GM21737 (cell line): ENCODE data around the gene SUN5.

Source experiments
- ATAC-seq: cut with Tn5 transposase; IDR thresholded peaks from one replicate; pipeline ENCODE4 v1.9.1; 2021; ENCODE audit warnings: mild to moderate bottlenecking, moderate library complexity; ENCODE audit not compliant: unreplicated experiment

SUN5 gene

GRCh38 chr20:33014336-33015113, 10.3 kb upstream of the SUN5 start:
- no peak for ATAC-seq

DNA sequence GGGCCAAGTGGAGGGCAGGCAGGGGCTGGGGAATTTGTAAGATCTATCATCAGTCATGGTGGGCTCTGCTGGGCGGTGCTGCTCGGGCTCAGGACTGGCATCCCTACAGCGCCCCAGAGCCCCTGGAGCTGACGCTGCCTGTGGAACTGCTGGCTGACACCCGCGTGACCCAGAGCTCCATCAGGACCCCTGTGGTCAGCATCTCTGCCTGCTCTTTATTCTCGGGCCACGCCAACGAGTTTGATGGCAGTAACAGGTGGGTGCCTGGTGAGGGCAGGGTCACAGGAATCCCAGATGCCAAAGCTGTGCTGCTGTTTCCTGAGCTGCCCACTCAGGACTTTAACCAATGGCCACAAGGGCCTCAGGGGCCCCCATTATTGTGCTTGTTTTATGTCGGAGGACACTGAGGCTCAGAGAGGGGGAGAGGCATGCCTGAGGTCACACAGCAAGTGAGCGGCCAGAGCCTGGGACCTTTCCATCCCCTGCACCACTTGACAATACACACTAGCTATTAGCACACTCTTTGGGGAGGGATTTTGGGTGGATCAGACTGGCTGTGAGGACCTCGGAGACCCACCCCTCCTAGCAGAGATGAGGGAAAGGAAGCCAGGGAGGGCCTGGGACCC, 9.6 kb upstream of the SUN5 start:
- no peak for ATAC-seq

DNA sequence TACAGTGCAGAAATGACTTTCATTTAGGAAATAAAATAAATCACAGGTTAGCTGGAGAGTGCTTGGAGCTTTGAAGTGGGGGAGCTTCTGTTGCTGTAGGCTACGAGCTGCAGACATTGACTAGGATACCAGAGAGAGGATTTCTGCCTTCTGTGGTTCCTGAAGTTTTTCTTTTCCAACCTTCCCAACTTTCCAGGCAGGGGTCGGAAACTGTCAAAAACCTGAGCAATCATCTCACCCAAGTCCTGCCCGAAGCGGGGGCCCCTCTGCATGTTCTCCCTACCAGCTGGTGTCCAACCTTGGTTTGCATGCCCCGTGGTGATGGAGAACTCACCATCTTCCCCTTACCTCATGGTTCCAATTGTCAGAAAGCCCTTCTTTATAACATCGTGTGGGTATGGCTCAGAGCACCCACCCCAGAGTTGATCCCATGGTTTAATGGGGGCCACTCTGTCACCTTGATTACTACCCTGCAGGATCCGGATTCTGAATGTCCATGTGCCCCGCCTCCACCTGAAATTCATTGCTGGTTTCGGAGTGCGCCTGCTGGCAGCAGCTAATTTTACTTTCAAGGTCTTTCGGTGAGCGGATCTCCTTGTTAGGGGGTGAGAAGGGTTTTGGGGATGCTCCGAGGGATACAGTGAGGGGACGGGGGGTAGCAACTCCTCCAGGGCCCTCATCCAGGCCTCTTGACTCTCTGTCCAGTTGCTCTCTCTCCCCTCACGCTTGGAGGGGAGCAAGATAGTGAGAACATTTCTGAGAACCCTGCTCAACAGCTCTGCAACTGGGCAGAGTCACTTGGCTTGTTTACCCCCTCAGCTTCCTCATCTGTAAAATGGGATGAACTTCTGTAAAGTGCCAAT, 8.3 kb upstream of the SUN5 start:
- ATAC-seq, result no peak

- no peak for ATAC-seq
Observed at GRCh38 chr20:33010674-33011449, 6.6 kb upstream of the SUN5 start.

DNA sequence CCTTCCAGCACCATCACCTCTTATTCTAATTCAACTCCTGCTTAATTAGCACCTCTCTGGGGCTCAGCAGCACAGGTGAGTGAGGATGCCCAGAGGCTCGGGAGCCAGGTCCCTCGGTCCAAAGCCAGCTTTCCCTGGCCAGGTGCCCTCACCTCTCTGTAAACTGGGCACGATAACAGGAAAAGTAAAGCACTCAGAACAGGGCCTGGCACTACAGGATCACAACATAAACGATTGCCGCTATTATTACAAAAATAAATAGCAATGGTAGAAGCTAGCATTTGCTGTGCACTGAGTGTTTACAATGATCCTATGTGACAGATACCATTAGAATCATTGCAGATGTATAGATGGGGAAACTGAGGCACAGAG, 5.9 kb upstream of the SUN5 start:
- no peak for ATAC-seq

DNA sequence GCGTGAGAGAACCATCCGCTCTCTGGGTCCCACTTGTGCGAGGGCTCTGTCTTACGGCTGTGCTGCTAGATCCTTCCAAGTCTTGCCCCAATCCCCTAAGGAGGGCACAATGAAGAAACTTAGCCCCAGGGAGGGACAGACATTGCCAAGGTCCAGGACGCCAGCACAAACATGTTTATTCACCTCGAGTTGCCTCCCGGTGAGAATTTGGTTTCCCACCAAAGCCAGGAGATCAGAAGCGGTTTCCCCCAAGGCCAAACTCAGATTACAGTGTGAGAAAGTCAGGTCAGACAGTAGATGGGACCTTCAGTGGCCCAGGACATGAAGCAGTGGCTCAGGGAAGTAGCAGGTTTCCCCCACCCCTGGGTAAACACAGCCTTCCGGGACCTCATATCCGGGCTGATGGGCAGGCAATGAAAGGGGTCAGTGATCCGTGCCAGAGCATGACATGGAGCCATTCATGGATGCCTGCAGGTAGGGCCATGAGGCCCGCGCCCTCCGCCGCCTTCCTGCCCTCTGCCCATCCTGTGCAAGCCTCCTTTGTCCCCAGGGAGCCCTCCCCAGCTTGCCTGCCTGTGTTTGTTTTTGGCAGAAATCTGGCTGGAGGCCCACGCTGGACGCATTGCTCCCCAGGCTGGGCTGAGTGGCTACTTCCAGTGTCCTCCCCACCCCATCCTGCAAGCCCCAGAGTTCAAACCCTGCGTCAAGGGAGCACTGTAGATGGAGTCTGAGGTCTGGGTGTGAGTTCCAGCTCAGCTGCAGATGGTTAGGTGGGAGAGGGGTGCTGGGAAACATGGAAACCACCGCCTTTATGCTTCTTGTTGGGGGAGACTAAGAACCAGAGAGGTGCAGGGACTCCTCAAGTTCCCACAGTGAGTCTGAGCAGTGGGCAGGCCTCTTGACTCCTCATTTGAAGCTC, 5.2 kb upstream of the SUN5 start:
- ATAC-seq, result no peak

DNA sequence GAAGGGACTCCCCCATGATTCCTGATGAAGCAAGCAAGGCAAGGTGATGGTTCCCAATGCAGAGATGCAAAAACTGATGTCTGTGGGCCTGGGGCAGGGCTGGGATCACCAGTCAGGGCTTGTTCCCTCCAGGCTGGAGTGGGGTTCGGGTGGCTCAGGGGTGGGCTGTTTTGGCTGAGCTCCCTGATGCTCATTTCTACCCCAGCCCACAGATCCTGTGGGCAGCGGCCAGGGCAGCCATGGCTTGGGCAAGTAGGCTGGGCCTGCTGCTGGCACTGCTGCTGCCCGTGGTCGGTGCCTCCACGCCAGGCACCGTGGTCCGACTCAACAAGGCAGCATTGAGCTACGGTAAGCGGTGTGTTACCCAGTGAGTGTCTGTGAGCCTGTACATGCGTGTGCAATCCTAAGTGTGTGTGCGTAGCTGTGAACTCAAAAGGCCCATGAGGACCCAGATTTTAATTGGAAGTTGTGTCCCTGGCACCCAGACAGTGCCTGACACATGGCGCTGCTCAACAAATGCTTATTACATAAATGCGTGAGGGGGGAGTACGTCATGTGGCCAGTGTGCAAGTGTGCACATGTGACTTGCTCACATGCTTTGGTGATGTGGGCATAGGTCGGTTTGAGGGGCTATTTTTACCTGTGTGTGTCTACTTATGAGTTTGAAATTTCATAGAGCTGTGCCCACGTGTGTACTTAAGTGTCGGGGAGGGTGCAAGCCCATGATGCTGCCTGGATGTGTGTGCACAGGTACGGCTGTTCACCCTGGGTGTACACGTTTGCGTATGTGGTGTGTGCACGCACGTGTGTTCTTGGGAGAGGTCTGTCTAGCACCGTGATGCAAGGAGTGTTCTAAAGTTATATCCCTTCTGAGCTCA, 4.3 kb upstream of the SUN5 start:
- ATAC-seq, result no peak

- no peak for ATAC-seq
Observed at GRCh38 chr20:33007376-33008335, 3.4 kb upstream of the SUN5 start, which contains the start of gene BPIFB2. Gene BPIFB2 (plus strand): TSS chr20:33007704. CDS start chr20:33008575, 871 bp downstream.

- ATAC-seq, result no peak
Observed at GRCh38 chr20:33006776-33007375, 2.6 kb upstream of the SUN5 start.

DNA sequence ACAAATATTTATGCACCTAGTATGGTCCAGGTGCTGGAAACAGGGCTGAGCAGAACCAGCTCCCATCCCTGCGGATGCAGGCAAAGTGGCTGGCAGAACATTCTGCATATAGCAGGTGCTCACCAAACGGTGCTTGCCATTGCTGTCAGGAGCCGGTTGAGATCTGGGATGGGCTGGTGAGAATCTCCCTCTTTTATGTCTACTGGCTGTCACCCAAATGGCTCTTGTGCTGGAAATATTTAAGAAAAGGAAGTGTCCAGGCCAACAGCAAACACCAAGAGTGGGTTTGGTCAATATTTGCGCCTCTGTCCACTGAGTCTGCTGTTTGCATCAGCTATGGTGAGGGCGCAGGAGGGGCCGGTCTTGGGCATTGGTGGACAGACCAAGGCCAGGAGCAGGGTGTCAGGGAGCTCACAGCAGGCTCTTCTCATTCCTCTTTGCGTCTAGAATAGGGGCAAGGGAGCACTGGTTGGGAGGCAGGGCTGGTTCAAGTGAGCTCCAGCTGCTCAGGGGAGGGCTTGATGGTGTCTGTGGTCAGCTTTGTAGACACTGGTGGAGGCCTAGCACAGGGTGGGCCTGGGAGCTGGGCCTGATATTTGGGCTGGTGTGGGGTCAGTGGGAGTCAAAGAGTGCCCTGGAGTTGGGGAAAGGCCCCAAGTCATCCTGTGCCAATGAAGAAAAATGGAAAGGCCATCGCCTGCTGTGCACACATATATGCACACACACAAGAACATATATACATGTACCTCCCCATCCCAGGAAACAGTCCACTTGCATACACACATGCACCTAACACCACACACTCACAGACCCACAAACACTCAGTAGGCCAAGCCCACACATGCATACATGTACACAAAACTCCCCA, 1.9 kb upstream of the SUN5 start:
- no peak for ATAC-seq

GRCh38 chr20:33005132-33005566, 916 bp upstream of the SUN5 start:
- ATAC-seq, result no peak

DNA sequence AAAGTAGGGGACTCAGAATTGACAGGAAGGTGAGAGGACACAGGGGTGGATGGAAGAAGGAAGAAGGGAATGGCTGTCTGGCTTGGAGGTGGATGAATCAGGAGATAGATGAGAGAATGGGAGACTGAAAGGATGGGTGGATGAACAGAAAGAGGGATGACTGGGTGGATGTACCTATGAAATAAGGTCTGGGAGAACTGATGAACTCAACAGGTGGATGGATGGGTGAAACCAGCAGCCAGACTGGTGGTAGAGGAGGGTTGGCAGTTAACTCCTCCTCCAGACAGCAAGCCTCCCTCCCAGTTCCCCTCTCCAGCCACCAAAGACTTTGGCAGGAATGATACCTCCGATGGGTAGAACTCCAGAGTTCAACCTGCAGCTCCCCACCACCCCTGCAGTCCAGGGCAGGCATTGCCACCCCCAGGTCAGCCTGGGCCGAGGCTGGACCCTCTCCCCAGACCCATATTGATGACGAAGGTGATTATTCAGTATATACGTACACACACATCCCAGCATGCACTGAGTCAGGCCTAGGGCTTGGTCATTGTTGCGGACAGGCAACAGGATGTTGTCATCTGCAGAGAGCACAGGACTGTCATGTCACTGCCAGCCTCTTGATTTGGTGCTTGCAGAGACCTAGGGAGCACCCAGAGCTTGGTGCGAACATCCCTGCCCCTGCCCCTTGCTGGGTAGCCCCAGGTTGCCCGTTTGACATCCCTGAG, 2.0 kb downstream of the SUN5 start:
- ATAC-seq, result no peak

GRCh38 chr20:33000802-33001466, 3.3 kb downstream of the SUN5 start:
- ATAC-seq, result no peak

DNA sequence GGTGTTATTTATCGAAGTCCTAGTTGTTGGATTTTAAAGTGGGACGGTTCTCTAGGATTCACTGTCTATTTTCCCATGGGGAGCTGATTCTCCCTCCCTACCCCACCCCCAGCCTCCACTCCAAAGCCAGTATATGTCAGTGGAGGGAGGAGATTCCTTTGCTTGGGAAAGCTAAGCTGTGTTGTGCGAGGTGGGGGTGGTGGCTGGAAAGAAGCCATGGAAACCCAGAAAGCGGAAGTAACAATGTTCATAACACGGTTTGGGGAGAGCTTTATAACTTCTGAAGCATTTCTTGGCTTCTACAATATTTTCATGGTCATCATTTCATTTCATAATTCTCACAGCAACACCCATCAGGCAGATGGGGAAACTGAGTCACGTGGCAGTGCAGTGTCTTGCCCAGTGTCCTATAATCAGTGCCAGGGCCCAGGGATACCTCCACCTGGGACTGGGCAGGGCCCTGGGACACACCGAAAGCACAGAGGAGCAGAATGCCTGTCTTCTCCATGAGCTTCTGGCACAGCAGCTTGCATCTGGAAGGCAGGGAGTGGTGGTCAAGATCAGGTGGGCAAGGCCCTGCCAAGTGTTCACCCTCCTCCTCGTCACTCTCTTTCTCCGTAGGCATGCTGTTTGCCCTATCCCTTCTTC, 4.5 kb downstream of the SUN5 start:
- ATAC-seq, result no peak

DNA sequence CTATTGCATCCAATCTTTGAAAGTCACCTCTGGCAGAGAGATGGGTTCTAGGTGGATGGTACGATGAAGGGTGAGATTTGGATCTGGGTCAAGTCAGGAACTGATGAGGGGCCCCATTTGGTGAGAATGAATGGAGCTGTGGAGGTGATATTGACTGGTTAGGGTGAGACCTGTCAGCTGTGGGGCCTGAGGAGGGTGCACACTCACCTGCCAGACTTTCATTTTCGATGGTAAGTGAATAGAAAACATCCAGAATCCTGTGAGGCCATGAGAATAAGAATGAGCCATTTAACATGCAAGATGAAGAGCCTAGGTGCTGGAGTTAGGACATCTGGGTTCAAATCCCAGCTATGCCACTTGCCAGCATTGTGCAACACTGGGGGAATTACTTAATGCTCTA, 6.8 kb downstream of the SUN5 start:
- no peak for ATAC-seq
